ENCODE measurements around the gene CTNNA2.

Gene CTNNA2

DNA sequence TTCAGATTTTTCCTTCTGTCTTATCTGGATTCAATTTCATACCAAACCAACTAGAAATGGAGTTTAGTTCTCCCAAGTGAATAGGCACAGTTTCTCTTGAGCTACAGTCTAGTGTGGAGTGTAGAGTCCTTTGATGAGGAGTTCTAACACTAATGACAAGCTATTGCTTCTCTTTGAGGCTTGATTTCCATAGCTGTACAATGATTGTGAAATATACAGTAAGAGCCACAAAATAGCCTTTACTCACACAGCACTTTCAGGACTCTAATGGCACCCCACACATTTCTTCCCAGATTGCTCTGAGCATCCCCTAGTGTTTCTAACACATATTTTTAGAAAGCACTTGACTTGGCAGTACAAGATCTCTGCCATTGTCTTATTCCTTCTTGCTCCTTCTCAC is 638.4 kb downstream of the CTNNA2 start:
- H3K4me3 ChIP-seq (ENCODE audit: low read depth, low read length), result no peak overlapping the region
- TF ChIP-seq, protein P1, sequence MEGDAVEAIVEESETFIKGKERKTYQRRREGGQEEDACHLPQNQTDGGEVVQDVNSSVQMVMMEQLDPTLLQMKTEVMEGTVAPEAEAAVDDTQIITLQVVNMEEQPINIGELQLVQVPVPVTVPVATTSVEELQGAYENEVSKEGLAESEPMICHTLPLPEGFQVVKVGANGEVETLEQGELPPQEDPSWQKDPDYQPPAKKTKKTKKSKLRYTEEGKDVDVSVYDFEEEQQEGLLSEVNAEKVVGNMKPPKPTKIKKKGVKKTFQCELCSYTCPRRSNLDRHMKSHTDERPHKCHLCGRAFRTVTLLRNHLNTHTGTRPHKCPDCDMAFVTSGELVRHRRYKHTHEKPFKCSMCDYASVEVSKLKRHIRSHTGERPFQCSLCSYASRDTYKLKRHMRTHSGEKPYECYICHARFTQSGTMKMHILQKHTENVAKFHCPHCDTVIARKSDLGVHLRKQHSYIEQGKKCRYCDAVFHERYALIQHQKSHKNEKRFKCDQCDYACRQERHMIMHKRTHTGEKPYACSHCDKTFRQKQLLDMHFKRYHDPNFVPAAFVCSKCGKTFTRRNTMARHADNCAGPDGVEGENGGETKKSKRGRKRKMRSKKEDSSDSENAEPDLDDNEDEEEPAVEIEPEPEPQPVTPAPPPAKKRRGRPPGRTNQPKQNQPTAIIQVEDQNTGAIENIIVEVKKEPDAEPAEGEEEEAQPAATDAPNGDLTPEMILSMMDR (IDR thresholded peaks at IDR 0.05; ENCODE audit: control insufficient read depth, extremely low read depth, insufficient read depth), result no peak
- no peak for DNase-seq (ENCODE audit: low read depth)

DNA sequence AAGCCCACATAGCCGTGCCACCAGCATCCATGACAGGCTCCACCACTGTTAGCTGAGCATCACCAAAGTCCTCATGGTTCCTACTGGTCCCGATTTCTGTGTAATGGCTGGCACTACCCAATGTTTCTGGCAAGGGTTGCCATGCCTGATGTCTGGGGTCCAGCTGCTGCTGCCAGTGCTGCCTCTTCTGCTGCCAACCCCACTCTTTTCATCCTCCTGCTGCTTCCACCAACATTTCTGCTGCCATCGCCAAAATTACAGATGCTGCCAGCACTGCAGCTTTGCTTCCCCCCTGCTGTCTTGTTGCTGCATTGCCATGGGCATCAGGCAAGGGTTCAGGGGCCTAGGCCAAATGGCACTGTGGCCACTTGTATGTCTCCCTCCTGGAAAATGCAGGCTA is 638.8 kb downstream of the CTNNA2 start:
- DNase-seq (ENCODE audit: low read depth), result no peak
- TF ChIP-seq, protein P1 (IDR thresholded peaks at IDR 0.05; ENCODE audit: control insufficient read depth, extremely low read depth, insufficient read depth), result no peak

DNA sequence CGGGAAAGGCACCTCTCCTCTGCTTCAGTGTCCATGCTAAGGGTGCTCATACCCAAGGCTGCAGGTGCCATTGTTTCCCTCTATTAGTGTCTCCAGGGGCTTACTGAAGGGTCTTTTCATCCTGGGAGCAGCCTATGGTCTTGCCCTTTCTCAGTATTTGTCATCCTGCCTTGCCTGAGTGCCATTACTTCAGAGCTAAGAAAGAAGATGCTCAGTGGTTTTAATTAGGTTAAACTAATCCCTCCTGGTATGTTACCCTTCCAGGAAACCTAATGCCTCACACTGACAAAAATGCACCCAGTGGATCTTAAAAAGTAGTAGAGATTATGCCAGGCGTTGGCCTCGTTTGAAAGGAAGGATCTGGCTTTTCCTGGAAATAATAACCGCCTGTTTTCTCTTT is 640.3 kb downstream of the CTNNA2 start:
- H3K4me3 ChIP-seq (ENCODE audit: low read depth, low read length), result no peak overlapping the region
- DNase-seq (ENCODE audit: low read depth), result no peak
- TF ChIP-seq, protein P1 (IDR thresholded peaks at IDR 0.05; ENCODE audit: control insufficient read depth, extremely low read depth, insufficient read depth), result no peak

More for the DNA sequence above, 638.8 kb downstream of the CTNNA2 start:
- no peak overlapping the region for H3K4me3 ChIP-seq (ENCODE audit: low read depth, low read length)

DNA sequence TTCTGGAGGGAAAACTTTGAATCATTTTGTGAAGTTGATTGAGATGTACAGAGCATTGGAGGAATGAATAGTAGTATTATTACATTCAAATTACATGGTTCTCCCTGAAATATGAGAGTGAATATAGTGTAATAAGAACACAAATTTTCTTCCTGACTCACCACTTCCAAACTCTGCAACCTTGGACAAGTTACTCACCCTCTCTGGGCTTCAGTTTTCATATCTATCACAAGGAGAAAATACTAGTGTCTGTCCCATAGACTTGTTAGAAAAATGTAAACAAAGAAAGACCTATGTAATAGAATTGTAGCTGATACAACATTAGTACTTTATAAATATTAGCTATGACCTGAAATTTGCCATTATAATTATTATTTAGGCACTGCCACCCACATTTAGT is 640.9 kb downstream of the CTNNA2 start:
- TF ChIP-seq, protein P1 (IDR thresholded peaks at IDR 0.05; ENCODE audit: control insufficient read depth, extremely low read depth, insufficient read depth), result no peak
- no peak overlapping the region for H3K4me3 ChIP-seq (ENCODE audit: low read depth, low read length)
- no peak for DNase-seq (ENCODE audit: low read depth)

DNA sequence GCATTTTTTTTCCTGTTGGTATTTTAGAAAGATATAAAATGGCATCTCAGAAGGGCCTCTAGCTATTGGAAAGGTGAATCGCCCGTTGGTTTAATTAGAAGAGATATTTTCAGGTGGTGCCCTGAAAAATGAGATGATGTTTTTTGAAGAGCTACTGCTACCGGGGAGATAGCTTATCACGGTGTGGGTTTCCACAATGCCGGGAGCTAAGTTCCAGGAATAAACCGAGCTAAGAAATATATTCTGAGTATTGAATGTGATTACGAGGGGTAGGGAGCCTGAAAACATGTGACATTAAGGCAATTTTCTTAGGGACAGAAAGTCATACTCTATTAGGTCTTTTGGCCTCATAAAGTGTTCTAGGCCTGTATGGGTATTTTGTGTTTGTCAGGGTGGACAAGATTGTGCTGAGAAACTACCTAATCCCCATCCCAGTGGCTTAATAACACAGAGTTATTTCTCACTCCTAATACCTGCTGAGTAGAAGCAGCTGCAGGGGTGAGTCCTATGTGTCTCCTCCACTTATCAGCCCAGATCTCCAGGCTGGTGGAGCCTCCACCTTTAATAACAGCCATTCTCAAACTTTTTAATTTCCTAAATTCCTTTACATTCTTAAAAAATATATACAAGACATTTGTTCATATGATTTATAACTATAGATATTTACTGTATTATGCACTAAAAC is 641.5 kb downstream of the CTNNA2 start:
- TF ChIP-seq, protein P1 (IDR thresholded peaks at IDR 0.05; ENCODE audit: control insufficient read depth, extremely low read depth, insufficient read depth), result no peak
- DNase-seq (ENCODE audit: low read depth), result no peak
- H3K4me3 ChIP-seq (ENCODE audit: low read depth, low read length), result no peak overlapping the region

DNA sequence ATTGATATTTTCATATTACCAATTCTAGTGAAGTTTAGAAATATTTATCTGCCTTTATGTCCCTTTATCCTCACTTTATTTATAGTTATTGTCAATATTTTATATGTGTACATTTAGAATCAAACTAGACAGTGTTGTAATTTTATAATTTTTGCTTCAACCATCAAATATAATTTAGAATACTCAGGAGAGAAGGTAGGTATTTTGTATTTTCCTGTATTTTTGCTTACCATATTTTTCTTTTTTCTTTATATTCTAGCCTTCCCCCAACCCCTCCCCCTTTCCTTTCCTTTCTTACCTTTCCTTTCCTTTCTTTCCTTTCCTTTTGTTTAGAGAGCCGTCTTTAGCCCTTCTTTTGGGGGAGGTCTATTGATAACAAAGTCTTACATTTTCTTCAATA is 651.5 kb downstream of the CTNNA2 start:
- no peak for DNase-seq (ENCODE audit: low read depth)
- TF ChIP-seq, protein P1 (IDR thresholded peaks at IDR 0.05; ENCODE audit: control insufficient read depth, extremely low read depth, insufficient read depth), result no peak

More for the DNA sequence above, 651.5 kb downstream of the CTNNA2 start:
- H3K4me3 ChIP-seq (ENCODE audit: low read depth, low read length), result no peak overlapping the region

Data from LNCaP clone FGC (cell line).